Measurements from ENCODE around the gene SLC22A2. TPM values are rescaled to one million over a fixed set of nuclear protein-coding genes. Genes with fewer than 3 reads are reported as not detected.
"Not testable (repeated sequence)": the region's sequence is repeated elsewhere in the genome, so short reads cannot be mapped to it uniquely, and the experiment has no call there.

The SLC22A2 gene
- total RNA-seq, 4 donors from 2014 or later, result not detected

- H3K4me3 ChIP-seq (ENCODE audit: low read depth, poor library complexity, severe bottlenecking), result no peak overlapping the region
- WGBS, 2 donors, result 78 to 80% methylated on average over 4 of the region's 4 CpGs
- TF ChIP-seq CTCF (IDR thresholded peaks at IDR 0.05), result no peak
- no peak for TF ChIP-seq POLR2A (IDR thresholded peaks at IDR 0.05)
- DNase-seq (ENCODE audit: low spot score in 2 of 2), result no peak
- intact Hi-C loops (cut with DNase I; ENCODE audit: low total_unique reads), result no loop called here
Measured at GRCh38 chr6:160239929-160240690, 18.5 kb downstream of the SLC22A2 start.

DNA sequence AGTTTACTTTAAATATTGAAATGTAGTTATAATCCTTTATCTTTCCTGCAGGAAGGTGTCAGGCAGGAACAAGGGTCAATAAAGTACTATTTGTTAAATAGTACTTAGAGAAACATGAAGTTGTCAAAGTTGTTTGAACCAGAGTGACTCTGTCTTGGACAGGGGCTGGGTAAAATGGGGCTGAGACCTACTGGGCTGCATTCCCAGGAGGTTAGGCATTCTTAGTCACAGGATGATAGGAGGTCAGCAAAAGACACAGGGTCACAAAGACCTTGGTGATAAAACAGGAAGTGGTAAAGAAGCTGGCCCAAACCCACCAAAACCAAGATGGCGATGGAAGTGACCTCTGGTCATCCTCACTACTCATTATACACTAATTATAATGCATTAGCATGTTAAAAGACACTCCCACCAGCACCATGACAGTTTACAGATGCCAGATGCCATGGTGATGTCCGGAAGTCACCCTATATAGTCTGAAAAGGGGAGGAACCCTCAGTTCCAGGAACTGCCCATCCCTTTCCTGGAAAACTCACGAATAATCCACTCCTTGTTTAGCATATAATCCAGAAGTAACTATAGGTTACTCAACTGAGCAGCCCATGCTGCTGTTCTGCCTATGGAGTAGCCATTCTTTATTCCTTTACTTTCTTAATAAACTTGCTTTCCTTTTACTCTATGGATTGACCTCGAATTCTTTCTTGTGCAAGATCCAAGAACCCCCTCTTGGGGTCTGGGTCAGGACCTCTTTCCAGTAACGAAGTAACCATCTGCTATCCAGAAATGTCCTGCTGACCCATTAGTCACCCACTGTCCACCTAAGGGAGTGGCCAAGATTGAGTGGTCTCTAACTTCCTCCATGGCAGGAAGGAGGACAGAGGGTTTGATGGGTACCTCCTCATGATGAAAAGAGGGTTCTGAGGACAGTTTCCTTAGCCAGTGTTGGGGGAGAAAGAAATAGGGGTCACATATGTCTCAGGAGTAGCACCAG, 19.6 kb downstream of the SLC22A2 start:
- H3K4me3 ChIP-seq (ENCODE audit: low read depth, poor library complexity, severe bottlenecking), result no peak overlapping the region
- no peak for DNase-seq (ENCODE audit: low spot score in 2 of 2)
- TF ChIP-seq CTCF (IDR thresholded peaks at IDR 0.05) (no peak), POLR2A (IDR thresholded peaks at IDR 0.05) (no peak)
- intact Hi-C loops (cut with DNase I; ENCODE audit: low total_unique reads), result no loop called here
- 65 to 77% methylated on average over 5 of the region's 5 CpGs for WGBS, 2 donors

- intact Hi-C loops (cut with DNase I; ENCODE audit: low total_unique reads), result no loop called here
- WGBS, 2 donors, result 31 to 34% methylated on average over 2 of the region's 2 CpGs
- DNase-seq (ENCODE audit: low spot score in 2 of 2), result no peak
- no peak overlapping the region for H3K4me3 ChIP-seq (ENCODE audit: low read depth, poor library complexity, severe bottlenecking)
- TF ChIP-seq CTCF (IDR thresholded peaks at IDR 0.05) (no peak), POLR2A (IDR thresholded peaks at IDR 0.05) (no peak)
Measured at GRCh38 chr6:160238278-160238711, 20.3 kb downstream of the SLC22A2 start.

DNA sequence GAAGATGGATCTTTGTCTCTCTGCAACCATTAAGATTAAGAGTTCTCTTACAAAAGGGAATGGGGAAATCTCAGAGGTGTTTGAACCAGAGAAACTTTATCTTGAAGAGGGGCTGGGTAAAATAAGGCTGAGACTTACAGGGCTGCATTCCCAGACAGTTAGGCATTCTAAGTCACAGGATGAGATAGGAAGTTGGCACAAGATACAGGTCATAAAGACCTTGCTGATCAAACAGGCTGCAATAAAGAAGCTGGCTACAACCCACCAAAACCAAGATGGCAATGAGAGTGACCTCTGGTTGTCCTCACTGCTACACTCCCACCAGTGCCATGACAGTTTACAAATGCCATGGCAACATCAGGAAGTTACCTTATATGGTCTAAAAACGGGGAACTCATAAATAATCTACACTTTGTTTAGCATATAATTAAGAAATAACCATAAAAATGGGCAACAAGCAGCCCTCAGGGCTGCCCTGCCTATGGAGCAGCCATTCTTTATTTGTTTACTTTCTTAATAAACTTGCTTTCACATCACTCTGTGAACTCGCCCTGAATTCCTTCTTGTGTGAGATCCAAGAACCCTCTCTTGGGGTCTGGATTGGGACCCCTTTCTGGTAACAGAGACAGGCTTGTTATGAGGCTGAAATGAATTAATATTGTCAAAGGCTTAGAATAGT, 20.9 kb downstream of the SLC22A2 start:
- intact Hi-C loops (cut with DNase I; ENCODE audit: low total_unique reads); DNase-seq (ENCODE audit: low spot score in 2 of 2); H3K4me3 ChIP-seq (ENCODE audit: low read depth, poor library complexity, severe bottlenecking): not testable (repeated sequence)
- WGBS, 2 donors, result 60 to 69% methylated on average over 2 of the region's 2 CpGs

DNA sequence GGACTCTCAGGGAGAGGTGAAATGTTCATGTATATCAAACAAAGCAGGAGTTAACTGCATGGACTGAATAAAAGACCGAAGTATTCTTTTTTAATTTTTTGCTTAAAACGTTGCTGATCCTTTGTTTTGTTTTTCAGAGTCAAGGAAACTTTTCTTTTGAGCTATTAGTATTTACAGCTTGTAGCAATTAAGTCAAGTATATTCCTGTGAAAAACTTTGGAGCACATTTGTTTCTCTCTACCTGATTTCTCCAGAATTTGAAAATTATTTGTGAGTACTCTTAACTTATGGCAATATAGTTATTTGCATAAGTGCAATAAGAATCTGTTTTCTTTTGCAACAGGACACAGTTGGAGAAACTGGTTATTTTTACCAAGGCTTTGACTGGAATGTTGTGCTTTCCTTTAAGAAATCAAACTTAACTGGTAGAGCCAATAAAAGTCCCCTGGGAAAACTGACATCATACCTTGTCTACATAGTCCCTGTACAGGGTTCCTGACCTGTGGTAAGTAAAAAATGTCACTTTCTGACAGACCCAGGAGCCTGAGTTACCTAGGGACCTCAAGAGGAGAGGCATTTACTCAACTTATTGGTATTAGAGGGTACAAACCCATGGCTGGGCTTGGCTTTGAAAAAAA, 22.3 kb downstream of the SLC22A2 start:
- 68 to 69% methylated on average over 2 of the region's 2 CpGs for WGBS, 2 donors
- H3K4me3 ChIP-seq (ENCODE audit: low read depth, poor library complexity, severe bottlenecking); DNase-seq (ENCODE audit: low spot score in 2 of 2); intact Hi-C loops (cut with DNase I; ENCODE audit: low total_unique reads): not testable (repeated sequence)

GRCh38 chr6:160233950-160234640, 24.5 kb downstream of the SLC22A2 start:
- 81 to 85% methylated on average over 12 of the region's 12 CpGs for WGBS, 2 donors
- H3K4me3 ChIP-seq (ENCODE audit: low read depth, poor library complexity, severe bottlenecking); DNase-seq (ENCODE audit: low spot score in 2 of 2); intact Hi-C loops (cut with DNase I; ENCODE audit: low total_unique reads): not testable (repeated sequence)

Data from lower leg skin (tissue), 4 donors.